ENCODE measurements around the gene ERBB2.

GRCh38 chr17:39727556-39727955 is 27.7 kb downstream of the ERBB2 start:
- TF ChIP-seq CTCF (conservative IDR thresholded peaks at IDR 0.05; ENCODE audit: low read depth in 2 of 2) (no peak), CREB1 (CRISPR knock-in tag; IDR thresholded peaks at IDR 0.05; ENCODE audit: low read depth) (no peak), EZH2 (IDR thresholded peaks at IDR 0.05; ENCODE audit: low read depth, unreplicated experiment) (no peak)

Measured in GM23338 (cell line).